ENCODE data around the gene GIMAP7.

- TF ChIP-seq CTCF (IDR thresholded peaks at IDR 0.05) (no peak), POLR2A (IDR thresholded peaks at IDR 0.05) (no peak)
Observed at GRCh38 chr7:150466477-150466876, 48.2 kb upstream of the GIMAP7 start.
